NCI-H128 (cell line): ENCODE results near the gene PID1.
"Not testable (repeated sequence)": the region's sequence is repeated elsewhere in the genome, so short reads cannot be mapped to it uniquely, and the experiment has no call there.

Experiments
- DNase-seq: peaks from one replicate; lab custom pipeline; 2025; ENCODE audit not compliant: unreplicated experiment; lab: John Stamatoyannopoulos, UW

PID1 gene

GRCh38 chr2:229218329-229218921 is 52.7 kb downstream of the PID1 start:
- DNase-seq: no peak

- DNase-seq: no peak
Measured at GRCh38 chr2:229212241-229212640, 58.8 kb downstream of the PID1 start.

- DNase-seq: no peak
Measured at GRCh38 chr2:229210641-229211040, 60.4 kb downstream of the PID1 start.

- DNase-seq: no peak
Measured at GRCh38 chr2:229206548-229206947, 64.5 kb downstream of the PID1 start.

GRCh38 chr2:229205704-229206103 is 65.4 kb downstream of the PID1 start:
- DNase-seq: no peak

- DNase-seq: no peak
Measured at GRCh38 chr2:229202646-229203045, 68.4 kb downstream of the PID1 start.

GRCh38 chr2:229201521-229201920 is 69.6 kb downstream of the PID1 start:
- no peak for DNase-seq

GRCh38 chr2:229199267-229199666 is 71.8 kb downstream of the PID1 start:
- DNase-seq: no peak

GRCh38 chr2:229196448-229196847 is 74.6 kb downstream of the PID1 start:
- DNase-seq: no peak

GRCh38 chr2:229195346-229195947 is 75.6 kb downstream of the PID1 start:
- DNase-seq: no peak

GRCh38 chr2:229193281-229193680 is 77.8 kb downstream of the PID1 start:
- DNase-seq: no peak

- DNase-seq: no peak
Measured at GRCh38 chr2:229191413-229191812, 79.7 kb downstream of the PID1 start.

- DNase-seq: not testable (repeated sequence)
Measured at GRCh38 chr2:229187123-229187522, 84.0 kb downstream of the PID1 start.

GRCh38 chr2:229181641-229182040 is 89.4 kb downstream of the PID1 start:
- no peak for DNase-seq

- no peak for DNase-seq
Measured at GRCh38 chr2:229180658-229181057, 90.4 kb downstream of the PID1 start.

- DNase-seq: no peak
Measured at GRCh38 chr2:229179628-229180027, 91.5 kb downstream of the PID1 start.

- DNase-seq: no peak
Measured at GRCh38 chr2:229178706-229179105, 92.4 kb downstream of the PID1 start.

- DNase-seq: no peak
Measured at GRCh38 chr2:229178117-229178516, 93.0 kb downstream of the PID1 start.

- no peak for DNase-seq
Measured at GRCh38 chr2:229176136-229176535, 95.0 kb downstream of the PID1 start.

- DNase-seq: no peak
Measured at GRCh38 chr2:229175497-229175863, 95.6 kb downstream of the PID1 start.

GRCh38 chr2:229174794-229175496 is 96.1 kb downstream of the PID1 start:
- DNase-seq: no peak

- DNase-seq: no peak
Measured at GRCh38 chr2:229173825-229174359, 97.2 kb downstream of the PID1 start.
